CD14-positive monocyte (primary cell): ENCODE results near the gene HBA1. TPM values are rescaled to one million over a fixed set of nuclear protein-coding genes. Genes with fewer than 3 reads are reported as not detected.

Experiments
- DNase-seq, 3 donors: peaks; one replicate each; pipeline ENCODE4 v3.0.0-alpha.2; 2011 to 2022
- H2AFZ ChIP-seq: 2 replicates; pipeline ENCODE4 v1.6.0; 2012; ENCODE audit warnings: mild to moderate bottlenecking, low read depth, low read length, inconsistent platforms; ENCODE audit not compliant: insufficient read depth, poor library complexity, severe bottlenecking
- H3K27ac ChIP-seq, 2 donors: 1 replicate in 1 of 2; 2 replicates in 1 of 2; pipeline ENCODE4 v1.5.1; 2012 to 2013; ENCODE audit warnings: low read length in 2 of 2, control low read depth in 1 of 2, inconsistent platforms in 1 of 2, low read depth in 1 of 2, mild to moderate bottlenecking in 1 of 2
- H3K27me3 ChIP-seq, 2 donors: one replicate each; pipeline versions ENCODE4 v1.6.0 to v1.6.1; 2011 to 2013; ENCODE audit warnings: low read length in 2 of 2; ENCODE audit not compliant: control insufficient read depth in 2 of 2, insufficient read depth in 2 of 2
- H3K36me3 ChIP-seq, 2 donors: replicated peaks in 1 of 2; 1 replicate in 1 of 2; 2 replicates in 1 of 2; pipeline versions ENCODE4 v1.5.1 to v1.6.1; 2012 to 2013; ENCODE audit warnings: low read length in 2 of 2, control low read depth in 1 of 2, inconsistent platforms in 1 of 2, mild to moderate bottlenecking in 1 of 2; ENCODE audit not compliant: insufficient read depth in 2 of 2, control insufficient read depth in 1 of 2
- H3K4me1 ChIP-seq, 2 donors: 1 replicate in 1 of 2; 2 replicates in 1 of 2; pipeline versions ENCODE4 v1.5.1 to v1.6.1; 2012 to 2013; ENCODE audit warnings: low read length in 2 of 2, control low read depth in 1 of 2, inconsistent platforms in 1 of 2, mild to moderate bottlenecking in 1 of 2, moderate library complexity in 1 of 2; ENCODE audit not compliant: insufficient read depth in 2 of 2, control insufficient read depth in 1 of 2
- H3K4me2 ChIP-seq: replicated peaks from 2 replicates; pipeline ENCODE3; 2012; ENCODE audit warnings: low read length, moderate library complexity, mild to moderate bottlenecking; ENCODE audit not compliant: poor library complexity, severe bottlenecking; ENCODE audit errors: extremely low read depth
- H3K4me3 ChIP-seq, 3 experiments: fragments of 200-600 bp in 1 of 3; sonication (generic) in 1 of 3; replicated peaks in 1 of 3; 1 replicate in 2 of 3; 2 replicates in 1 of 3; pipeline ENCODE4 v1.5.1; 2011 to 2013; ENCODE audit warnings: low read length in 3 of 3, mild to moderate bottlenecking in 3 of 3, control low read depth in 2 of 3, low read depth in 2 of 3, inconsistent platforms in 1 of 3, moderate library complexity in 1 of 3
- H3K79me2 ChIP-seq: 2 replicates; pipeline ENCODE4 v1.6.0; 2012; ENCODE audit warnings: mild to moderate bottlenecking, control low read depth, inconsistent platforms, low read length, moderate library complexity; ENCODE audit not compliant: insufficient read depth
- H3K9ac ChIP-seq: 2 replicates; pipeline ENCODE4 v1.6.0; 2017; ENCODE audit warnings: low read length, mild to moderate bottlenecking; ENCODE audit not compliant: insufficient read depth, poor library complexity, severe bottlenecking
- H3K9me3 ChIP-seq, 2 donors: replicated peaks in 1 of 2; 1 replicate in 1 of 2; 2 replicates in 1 of 2; pipeline versions ENCODE4 v1.5.1 to v1.6.1; 2012 to 2013; ENCODE audit warnings: low read length in 2 of 2, control low read depth in 1 of 2; ENCODE audit not compliant: control insufficient read depth in 1 of 2, insufficient read depth in 1 of 2
- H4K20me1 ChIP-seq: 2 replicates; pipeline ENCODE4 v1.6.0; 2012; ENCODE audit warnings: mild to moderate bottlenecking, low read length, control low read depth, moderate library complexity; ENCODE audit not compliant: insufficient read depth
- H3K27ac Mint-ChIP-seq, 7 donors: one replicate each; pipeline ENCODE4 v1.8.0; 2020; ENCODE audit warnings: mild to moderate bottlenecking in 7 of 7, mixed read lengths in 7 of 7, moderate library complexity in 6 of 7, inconsistent platforms in 2 of 7
- H3K27me3 Mint-ChIP-seq, 3 donors: one replicate each; pipeline ENCODE4 v1.8.0; 2021 to 2022; ENCODE audit warnings: low read depth in 3 of 3, mild to moderate bottlenecking in 3 of 3, mixed read lengths in 3 of 3, moderate library complexity in 3 of 3, inconsistent platforms in 1 of 3
- H3K36me3 Mint-ChIP-seq, 2 donors: one replicate each; pipeline ENCODE4 v1.8.0; 2020; ENCODE audit warnings: mixed read lengths in 2 of 2, inconsistent platforms in 1 of 2, mild to moderate bottlenecking in 1 of 2
- H3K4me1 Mint-ChIP-seq: one replicate; pipeline ENCODE4 v1.8.0; 2020; ENCODE audit warnings: mild to moderate bottlenecking, mixed read lengths
- H3K4me3 Mint-ChIP-seq, 2 donors: one replicate each; pipeline ENCODE4 v1.8.0; 2020; ENCODE audit warnings: mild to moderate bottlenecking in 2 of 2, mixed read lengths in 2 of 2, moderate library complexity in 1 of 2
- H3K9me3 Mint-ChIP-seq, 7 donors: one replicate each; pipeline ENCODE4 v1.8.0; 2020 to 2022; ENCODE audit warnings: mixed read lengths in 7 of 7, mild to moderate bottlenecking in 6 of 7, moderate library complexity in 6 of 7, inconsistent platforms in 2 of 7
- WGBS: methylation state at CpG from one replicate; pipeline ENCODE4 v1.1.5; 2013; ENCODE audit warnings: missing lambda C conversion rate; ENCODE audit not compliant: insufficient coverage; 5-methylcytosine and 5-hydroxymethylcytosine counted together
- intact Hi-C, 2 donors: fragments of 100-400 bp; cut with micrococcal nuclease; formaldehyde crosslinking; loops; one replicate each; pipeline versions ENCODE4 v1.15.0 to v1.15.1; 2023
- polyA plus RNA-seq, 3 donors: library from polyadenylated mRNA; depleted of rRNA in 1 of 3; unstranded in 2 of 3; stranded (reverse) in 1 of 3; fragments of 300-500 nt in 2 of 3; fragments of >200 nt in 1 of 3; fragmentation: Illumina TruSeq in 2 of 3; gene quantifications; 1 replicate in 2 of 3; 2 replicates in 1 of 3; pipeline ENCODE4 v1.2.3, GENCODE V29; 2012 to 2021
- TF ChIP-seq, protein P1 (sequence below): fragments of 200-600 bp; IDR thresholded peaks from one replicate; pipeline ENCODE4 v1.8.0; 2022; ENCODE audit warnings: antibody characterized with exemption, mild to moderate bottlenecking

The HBA1 gene
- polyA plus RNA-seq, 3 donors: 0.31 to 23.8 (median 22.9) TPM

DNA sequence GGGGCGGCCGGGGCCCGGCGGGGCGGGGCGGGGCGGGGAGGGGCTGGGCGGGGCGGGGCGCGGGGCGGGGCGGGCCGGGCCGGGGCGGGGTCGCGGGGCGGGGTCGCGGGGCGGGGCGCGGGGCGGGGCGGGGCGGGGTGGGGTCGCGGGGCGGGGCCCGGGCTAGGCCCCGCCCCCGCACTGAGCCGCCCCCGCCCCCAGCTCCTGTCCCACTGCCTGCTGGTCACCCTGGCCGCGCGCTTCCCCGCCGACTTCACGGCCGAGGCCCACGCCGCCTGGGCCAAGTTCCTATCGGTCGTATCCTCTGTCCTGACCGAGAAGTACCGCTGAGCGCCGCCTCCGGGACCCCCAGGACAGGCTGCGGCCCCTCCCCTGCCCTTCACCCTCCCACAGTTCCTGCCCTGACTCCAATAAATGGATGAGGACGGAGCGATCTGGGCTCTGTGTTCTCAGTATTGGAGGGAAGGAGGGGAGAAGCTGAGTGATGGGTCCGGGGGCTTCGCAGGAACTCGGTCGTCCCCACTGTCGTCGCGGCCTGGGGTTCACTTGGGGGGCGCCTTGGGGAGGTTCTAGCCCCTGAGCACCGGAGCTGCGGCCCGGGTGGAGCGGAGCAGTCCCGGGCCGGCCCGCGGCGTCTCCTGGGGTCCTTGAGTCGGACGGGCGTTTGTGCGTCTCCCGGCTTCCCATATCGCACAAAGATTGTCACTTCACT lies 11.5 kb upstream of the HBA1 start:
- Mint-ChIP-seq H3K4me1 (peaks cover 10% of the 10 kb centered on the region), H3K4me3 (peak overlapping the region; percentile 54 to 71), H3K27me3 (peaks cover 61 to 78% (median 69%) of the 10 kb centered on the region in 3 donors), H3K27ac (peak overlapping the region in 1 of 7 donors; percentile 11), H3K9me3 (peaks cover 0 to 11% (median 6%) of the 10 kb centered on the region in 7 donors), H3K36me3 (no peaks in the 10 kb centered on the region)
- under 1% methylated on average over 43 of the region's 77 CpGs for WGBS
- H3K79me2 ChIP-seq: no peaks in the 10 kb centered on the region
- intact Hi-C loops: no loop called here
- no peak overlapping the region for H3K27ac ChIP-seq
- TF ChIP-seq, protein P1, sequence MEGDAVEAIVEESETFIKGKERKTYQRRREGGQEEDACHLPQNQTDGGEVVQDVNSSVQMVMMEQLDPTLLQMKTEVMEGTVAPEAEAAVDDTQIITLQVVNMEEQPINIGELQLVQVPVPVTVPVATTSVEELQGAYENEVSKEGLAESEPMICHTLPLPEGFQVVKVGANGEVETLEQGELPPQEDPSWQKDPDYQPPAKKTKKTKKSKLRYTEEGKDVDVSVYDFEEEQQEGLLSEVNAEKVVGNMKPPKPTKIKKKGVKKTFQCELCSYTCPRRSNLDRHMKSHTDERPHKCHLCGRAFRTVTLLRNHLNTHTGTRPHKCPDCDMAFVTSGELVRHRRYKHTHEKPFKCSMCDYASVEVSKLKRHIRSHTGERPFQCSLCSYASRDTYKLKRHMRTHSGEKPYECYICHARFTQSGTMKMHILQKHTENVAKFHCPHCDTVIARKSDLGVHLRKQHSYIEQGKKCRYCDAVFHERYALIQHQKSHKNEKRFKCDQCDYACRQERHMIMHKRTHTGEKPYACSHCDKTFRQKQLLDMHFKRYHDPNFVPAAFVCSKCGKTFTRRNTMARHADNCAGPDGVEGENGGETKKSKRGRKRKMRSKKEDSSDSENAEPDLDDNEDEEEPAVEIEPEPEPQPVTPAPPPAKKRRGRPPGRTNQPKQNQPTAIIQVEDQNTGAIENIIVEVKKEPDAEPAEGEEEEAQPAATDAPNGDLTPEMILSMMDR: no peak
- peaks cover 8 to 16% of the 10 kb centered on the region in 2 donors for H3K4me1 ChIP-seq
- no peak overlapping the region for H3K9ac ChIP-seq
- no peak for DNase-seq
- peaks cover 33 to 59% of the 10 kb centered on the region in 2 donors for H3K27me3 ChIP-seq
- peak overlapping the region; percentile 58 for H3K4me2 ChIP-seq
- no peaks in the 10 kb centered on the region for H3K36me3 ChIP-seq
- H4K20me1 ChIP-seq: no peaks in the 10 kb centered on the region
- no peak overlapping the region for H2AFZ ChIP-seq
- H3K4me3 ChIP-seq: peak overlapping the region in 1 of 3 experiments; percentile 51
- H3K9me3 ChIP-seq: peaks cover 0 to 21% of the 10 kb centered on the region in 2 donors

DNA sequence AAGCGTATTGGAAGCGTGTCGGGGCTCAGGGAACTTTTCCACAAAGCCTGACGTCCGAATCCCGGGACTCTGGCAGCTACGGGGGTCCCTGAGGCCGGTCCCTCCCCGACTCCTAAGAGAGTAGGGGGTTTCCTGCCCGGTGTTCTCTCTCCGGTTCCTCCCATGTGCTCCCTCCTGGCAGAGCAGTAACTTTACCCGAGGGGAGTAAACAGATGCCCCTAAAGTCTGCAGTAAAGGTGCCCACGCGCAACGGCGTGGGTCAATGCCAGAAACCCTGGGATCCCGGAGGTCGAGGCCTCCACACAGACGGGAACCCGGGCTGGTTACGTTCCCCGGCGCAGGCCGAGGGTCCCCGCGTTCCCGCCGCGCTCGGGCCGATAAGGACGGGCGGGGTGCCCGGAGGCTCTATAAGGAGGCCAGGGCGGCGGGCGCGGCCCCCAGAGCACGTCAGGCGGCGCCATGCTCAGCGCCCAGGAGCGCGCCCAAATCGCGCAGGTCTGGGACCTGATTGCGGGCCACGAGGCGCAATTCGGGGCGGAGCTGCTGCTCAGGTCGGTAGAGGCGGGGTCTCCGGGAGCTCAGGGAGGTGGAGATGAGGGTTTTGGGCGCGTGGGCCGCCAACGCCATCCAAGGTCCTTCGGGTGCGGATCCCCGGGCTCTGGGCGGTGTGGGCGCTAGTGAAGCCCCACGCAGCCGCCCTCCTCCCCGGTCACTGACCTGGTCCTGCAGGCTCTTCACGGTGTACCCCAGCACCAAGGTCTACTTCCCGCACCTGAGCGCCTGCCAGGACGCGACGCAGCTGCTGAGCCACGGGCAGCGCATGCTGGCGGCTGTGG lies 10.7 kb upstream of the HBA1 start, which contains the start of gene HBM:
HBM (plus strand) TSS at position 440 of the 836 bp plus-strand sequence; CDS start at position 460, 20 bp downstream.
- H3K9me3 Mint-ChIP-seq: peaks cover 0 to 11% (median 6%) of the 10 kb centered on the region in 7 donors
- H3K4me3 Mint-ChIP-seq: peak within 1 kb of the TSS; percentile 54 to 79
- Histone ChIP-seq H2AFZ (no peak within 1 kb of the TSS), H4K20me1 (no peaks in the 10 kb centered on the region), H3K4me3 (peak within 1 kb of the TSS in 1 of 3 experiments; percentile 51), H3K9me3 (peaks cover 0 to 21% of the 10 kb centered on the region in 2 donors), H3K36me3 (no peaks in the 10 kb centered on the region), H3K9ac (no peak within 1 kb of the TSS), H3K4me1 (peaks cover 8 to 16% of the 10 kb centered on the region in 2 donors), H3K4me2 (peak within 1 kb of the TSS; percentile 58), H3K27ac (no peak within 1 kb of the TSS), H3K79me2 (no peaks in the 10 kb centered on the region), H3K27me3 (peaks cover 34 to 65% of the 10 kb centered on the region in 2 donors)
- intact Hi-C loops: no loop called here
- H3K27me3 Mint-ChIP-seq: peaks cover 68 to 84% (median 76%) of the 10 kb centered on the region in 3 donors
- H3K4me1 Mint-ChIP-seq: peaks cover 10% of the 10 kb centered on the region
- TF ChIP-seq, protein P1: no peak
- no peaks in the 10 kb centered on the region for H3K36me3 Mint-ChIP-seq
- 3% methylated on average over 75 of the region's 75 CpGs for WGBS
- H3K27ac Mint-ChIP-seq: peak within 1 kb of the TSS in 1 of 7 donors; percentile 11
- DNase-seq: no peak
